OCI-LY7 (cell line): ENCODE measurements around the gene RXFP3.

ENCODE experiments used
- CTCF ChIP-seq: fragments of 200-600 bp; sonication (generic); conservative IDR thresholded peaks from 2 replicates; pipeline ENCODE4 v1.5.1; 2014; ENCODE audit warnings: mild to moderate bottlenecking, antibody characterized with exemption, low read length, moderate library complexity, mixed read lengths
- EZH2phosphoT487 ChIP-seq: fragments of 200-600 bp; sonication (generic); IDR thresholded peaks from 2 replicates; pipeline ENCODE4 v1.6.1; 2018; ENCODE audit warnings: low read depth, borderline replicate concordance, mild to moderate bottlenecking, mixed run types, antibody characterized with exemption, low read length, moderate library complexity, mixed read lengths

- TF ChIP-seq CTCF (no peak), EZH2phosphoT487 (no peak)
Measured at GRCh38 chr5:33929925-33930690, 6.1 kb upstream of the RXFP3 start.
